Kidney (tissue), 14 donors: Measurements from ENCODE around the gene SLC12A6. TPM values are rescaled to one million over a fixed set of nuclear protein-coding genes. Genes with fewer than 3 reads are reported as not detected.

Experiments used
- DNase-seq, 5 donors: peaks; one replicate each; pipeline ENCODE4 v3.0.0-alpha.2; 2013 to 2020
- FAIRE-seq: peaks from 2 replicates; lab custom pipeline; 2012; peaks lifted over from hg19 to GRCh38; lab: Jason Lieb, UNC
- H3K27ac ChIP-seq, 2 donors: one replicate each; pipeline ENCODE4 v1.7.0; 2013; ENCODE audit warnings: low read depth in 2 of 2, low read length in 2 of 2, inconsistent platforms in 1 of 2
- H3K27me3 ChIP-seq: one replicate; pipeline ENCODE4 v1.7.1; 2013; ENCODE audit warnings: low read length, inconsistent platforms; ENCODE audit not compliant: control insufficient read depth, insufficient read depth
- H3K36me3 ChIP-seq, 3 donors: one replicate each; pipeline versions ENCODE4 v1.7.0 to v1.7.1; 2013; ENCODE audit warnings: low read length in 3 of 3, control low read depth in 1 of 3, inconsistent platforms in 1 of 3; ENCODE audit not compliant: insufficient read depth in 3 of 3, control insufficient read depth in 2 of 3
- H3K4me1 ChIP-seq, 3 donors: one replicate each; pipeline versions ENCODE4 v1.7.0 to v1.7.1; 2013; ENCODE audit warnings: low read length in 3 of 3, inconsistent platforms in 1 of 3, low read depth in 1 of 3; ENCODE audit not compliant: control insufficient read depth in 2 of 3, insufficient read depth in 2 of 3
- H3K4me3 ChIP-seq, 3 donors: one replicate each; pipeline versions ENCODE4 v1.7.0 to v1.8.1; 2013; ENCODE audit warnings: low read length in 3 of 3, control low read depth in 1 of 3, inconsistent platforms in 1 of 3
- H3K9ac ChIP-seq, 3 donors: one replicate each; pipeline versions ENCODE4 v1.7.0 to v1.7.1; 2013; ENCODE audit warnings: low read length in 3 of 3, control low read depth in 1 of 3, inconsistent platforms in 1 of 3
- H3K9me3 ChIP-seq, 3 donors: one replicate each; pipeline versions ENCODE4 v1.7.0 to v1.7.1; 2013; ENCODE audit warnings: low read length in 3 of 3, control low read depth in 1 of 3, inconsistent platforms in 1 of 3; ENCODE audit not compliant: control insufficient read depth in 2 of 3, insufficient read depth in 1 of 3
- intact Hi-C: fragments of 100-400 bp; cut with DNase I; formaldehyde crosslinking; loops from one replicate; pipeline ENCODE4 v1.11.1; 2022
- polyA plus RNA-seq: library from polyadenylated mRNA; stranded (reverse); fragments of 350-450 nt; fragmentation: Illumina TruSeq; extraction: RNeasy Lipid Tissue Mini Kit (QIAGEN cat#74804); gene quantifications from one replicate; pipeline ENCODE4 v1.2.3, GENCODE V29; 2014; ENCODE audit warnings: low read depth, low replicate concordance; ENCODE audit not compliant: insufficient read depth
- total RNA-seq: library from RNA; stranded (reverse); fragmentation: NEBNext Ultra II Directional; extraction: Animal tissue kit (Norgen Biotek cat#: 25700); gene quantifications from one replicate; pipeline ENCODE4 v1.2.1, GENCODE V29; 2021
- TF ChIP-seq, protein P1 (sequence below): IDR thresholded peaks from 3 replicates; pipeline ENCODE4 v1.5.1; 2012; ENCODE audit warnings: mild to moderate bottlenecking, moderate library complexity, borderline replicate concordance; ENCODE audit not compliant: insufficient read depth; ENCODE audit errors: extremely low read depth
- donor health status: control.
- donor health status: control.
- donor health status: control.
- donor health status: control.
- donor health status: control.
- donor health status: DM: yes; HTN: yes; CAD: no.
- donor health status: Normal renal cell carcinoma (clear cell type).

The SLC12A6 gene
- total and polyA plus RNA-seq, 2 donors from 2014 or later, result 6.7 to 22.6 TPM

DNA sequence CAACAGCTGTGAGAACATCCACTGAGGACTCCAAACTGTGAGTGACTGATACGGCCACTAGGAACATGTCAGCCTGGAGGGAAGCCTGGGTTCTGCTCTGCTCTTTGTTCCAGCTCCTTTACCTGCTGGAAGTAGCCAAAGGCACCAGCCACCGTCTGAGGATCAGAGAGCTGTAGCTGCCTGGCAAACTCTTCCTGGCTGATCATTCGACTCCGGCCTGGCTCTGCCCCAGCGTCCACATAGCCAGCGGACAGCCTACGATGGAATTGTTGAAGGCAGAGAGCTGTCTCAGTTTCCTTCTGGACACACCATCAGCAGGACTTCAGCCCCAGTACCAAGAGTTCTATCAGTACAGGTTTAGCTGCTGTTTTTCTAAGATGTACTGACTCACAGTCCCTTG, 23.7 kb upstream of the SLC12A6 start:
- no peaks in the 10 kb centered on the region for H3K27me3 ChIP-seq
- intact Hi-C loops, result no loop called here
- TF ChIP-seq, protein P1, sequence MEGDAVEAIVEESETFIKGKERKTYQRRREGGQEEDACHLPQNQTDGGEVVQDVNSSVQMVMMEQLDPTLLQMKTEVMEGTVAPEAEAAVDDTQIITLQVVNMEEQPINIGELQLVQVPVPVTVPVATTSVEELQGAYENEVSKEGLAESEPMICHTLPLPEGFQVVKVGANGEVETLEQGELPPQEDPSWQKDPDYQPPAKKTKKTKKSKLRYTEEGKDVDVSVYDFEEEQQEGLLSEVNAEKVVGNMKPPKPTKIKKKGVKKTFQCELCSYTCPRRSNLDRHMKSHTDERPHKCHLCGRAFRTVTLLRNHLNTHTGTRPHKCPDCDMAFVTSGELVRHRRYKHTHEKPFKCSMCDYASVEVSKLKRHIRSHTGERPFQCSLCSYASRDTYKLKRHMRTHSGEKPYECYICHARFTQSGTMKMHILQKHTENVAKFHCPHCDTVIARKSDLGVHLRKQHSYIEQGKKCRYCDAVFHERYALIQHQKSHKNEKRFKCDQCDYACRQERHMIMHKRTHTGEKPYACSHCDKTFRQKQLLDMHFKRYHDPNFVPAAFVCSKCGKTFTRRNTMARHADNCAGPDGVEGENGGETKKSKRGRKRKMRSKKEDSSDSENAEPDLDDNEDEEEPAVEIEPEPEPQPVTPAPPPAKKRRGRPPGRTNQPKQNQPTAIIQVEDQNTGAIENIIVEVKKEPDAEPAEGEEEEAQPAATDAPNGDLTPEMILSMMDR, result no peak
- no peak overlapping the region for H3K4me3 ChIP-seq
- no peak overlapping the region for H3K27ac ChIP-seq
- H3K4me1 ChIP-seq, result peaks cover 0 to 9% (median 0%) of the 10 kb centered on the region in 3 donors
- no peak for FAIRE-seq
- no peaks in the 10 kb centered on the region for H3K36me3 ChIP-seq
- DNase-seq, result no peak
- no peaks in the 10 kb centered on the region for H3K9me3 ChIP-seq
- H3K9ac ChIP-seq, result no peak overlapping the region

DNA sequence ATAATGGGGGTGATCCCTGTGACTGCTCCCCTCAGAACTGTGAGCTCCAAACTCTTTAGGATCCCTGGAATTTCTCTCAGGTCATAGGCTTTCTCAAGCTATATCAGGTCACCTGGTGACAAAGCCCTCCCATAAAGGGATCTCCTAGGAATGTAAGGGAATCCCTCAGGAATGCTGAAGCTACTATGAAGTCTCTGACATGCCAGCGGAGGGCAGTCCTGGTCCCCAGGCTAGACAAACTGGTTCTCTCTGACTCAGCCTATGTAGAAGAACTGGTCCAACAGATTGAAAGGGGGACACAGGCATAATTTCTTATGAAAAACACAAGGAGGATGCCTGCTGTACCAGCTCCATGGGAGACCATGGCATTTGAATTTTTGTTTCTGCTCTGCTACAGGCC, 22.7 kb upstream of the SLC12A6 start:
- Histone ChIP-seq H3K36me3 (no peaks in the 10 kb centered on the region), H3K27me3 (no peaks in the 10 kb centered on the region), H3K4me1 (peaks cover 0 to under 1% (median 0%) of the 10 kb centered on the region in 3 donors), H3K27ac (no peak overlapping the region), H3K4me3 (no peak overlapping the region), H3K9ac (no peak overlapping the region), H3K9me3 (no peaks in the 10 kb centered on the region)
- intact Hi-C loops, result no loop called here
- TF ChIP-seq, protein P1, result no peak
- DNase-seq, result no peak
- FAIRE-seq, result no peak

DNA sequence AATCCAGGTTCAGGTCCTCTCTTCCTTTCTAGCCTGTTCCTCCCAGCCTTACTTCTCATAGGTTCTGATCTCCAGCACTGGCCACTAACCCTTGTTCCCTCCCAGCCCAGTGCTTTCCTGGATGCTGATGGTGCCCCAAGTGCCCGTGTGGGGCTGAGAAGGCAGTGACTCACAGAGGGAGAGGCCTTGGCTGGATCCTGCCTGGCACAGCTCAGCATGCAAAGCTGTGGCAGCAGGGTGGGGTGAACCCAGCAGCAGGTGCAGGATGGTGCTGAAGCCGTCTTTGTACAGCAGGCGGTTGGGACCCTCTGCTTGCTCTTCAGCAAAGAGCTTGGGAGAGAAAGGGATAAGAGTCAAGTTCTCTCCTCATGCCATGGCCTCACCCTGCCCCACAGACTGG, 21.8 kb upstream of the SLC12A6 start:
- DNase-seq (no peak), FAIRE-seq (no peak)
- Histone ChIP-seq H3K36me3 (no peaks in the 10 kb centered on the region), H3K4me3 (no peak overlapping the region), H3K9ac (no peak overlapping the region), H3K27me3 (no peaks in the 10 kb centered on the region), H3K27ac (no peak overlapping the region), H3K4me1 (no peaks in the 10 kb centered on the region), H3K9me3 (no peaks in the 10 kb centered on the region)
- TF ChIP-seq, protein P1, result no peak
- intact Hi-C loops, result no loop called here

DNA sequence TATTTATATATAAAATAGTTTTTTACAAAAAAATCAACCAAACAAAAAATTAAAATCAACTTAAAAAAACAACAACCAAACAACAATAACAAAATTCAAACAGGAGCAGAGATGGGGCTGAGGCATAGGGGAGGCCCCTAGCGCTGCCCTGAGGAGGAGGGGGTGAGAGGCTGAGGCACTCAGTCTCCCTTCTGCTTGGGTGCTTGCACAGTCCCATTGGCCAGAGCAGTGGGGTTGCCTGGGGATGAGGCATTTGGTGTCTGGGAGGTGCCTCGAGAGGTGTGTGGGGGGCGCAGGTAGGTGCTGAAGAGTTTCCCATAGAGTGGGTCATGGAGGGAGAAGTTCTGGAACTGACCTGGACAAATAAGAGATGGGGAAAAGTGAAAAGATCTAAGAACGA, 21.4 kb upstream of the SLC12A6 start:
- Histone ChIP-seq H3K27me3 (no peaks in the 10 kb centered on the region), H3K9ac (no peak overlapping the region), H3K4me1 (no peaks in the 10 kb centered on the region), H3K9me3 (no peaks in the 10 kb centered on the region), H3K36me3 (no peaks in the 10 kb centered on the region), H3K27ac (no peak overlapping the region), H3K4me3 (no peak overlapping the region)
- DNase-seq (no peak), FAIRE-seq (no peak)
- intact Hi-C loops, result no loop called here
- TF ChIP-seq, protein P1, result no peak
